ENCODE results near the gene TAF3.

Gene TAF3

DNA sequence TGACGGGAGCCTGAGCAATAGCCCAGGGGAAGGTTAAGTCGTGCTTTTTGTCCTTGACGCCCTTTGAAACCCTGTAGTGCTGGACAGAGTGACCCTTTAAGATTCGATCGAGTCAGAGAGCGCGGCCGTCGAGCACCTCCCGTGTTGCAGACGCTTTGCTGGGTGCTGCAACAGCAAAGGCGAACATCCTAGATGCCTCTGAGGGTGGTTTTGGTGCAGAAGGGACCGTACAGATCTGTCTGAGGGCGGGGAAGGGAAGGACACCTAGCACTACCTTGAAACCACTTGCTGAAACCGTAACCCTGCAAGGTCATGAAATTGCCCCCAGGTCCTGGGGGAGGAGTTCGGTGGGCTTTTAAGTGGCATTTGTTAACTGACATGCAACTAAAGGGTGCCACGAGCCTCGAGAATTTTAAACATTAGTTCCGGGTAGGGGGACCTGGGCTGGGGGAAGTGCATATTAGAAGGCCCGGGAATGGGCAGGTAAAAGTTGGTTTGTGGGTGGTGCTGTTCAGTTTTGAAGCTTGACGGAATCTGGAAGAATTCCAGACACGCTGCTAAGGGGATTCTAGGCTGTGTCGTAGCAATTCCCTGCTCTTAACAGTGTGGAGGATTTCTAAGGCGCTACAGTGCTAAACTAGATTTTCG lies 29.5 kb upstream of the TAF3 start:
- no CpG with 5 or more reads among the region's 25 CpGs for WGBS (ENCODE audit: extremely low coverage, insufficient coverage, insufficient read length)
- no peaks in the 10 kb centered on the region for H3K27me3 ChIP-seq (ENCODE audit: insufficient read depth, low read length)
- H3K4ac ChIP-seq (ENCODE audit: low read depth, low read length), result peak overlapping the region; percentile 98
- H3K79me1 ChIP-seq (ENCODE audit: low read length), result peaks cover 12% of the 10 kb centered on the region
- H3K79me2 ChIP-seq (ENCODE audit: control insufficient read depth, insufficient read depth, low read length, poor library complexity), result peaks cover 19% of the 10 kb centered on the region
- peak overlapping the region; percentile 30 for H2AFZ ChIP-seq (ENCODE audit: insufficient read depth, low read length, poor library complexity)
- peak overlapping the region; percentile 98 for H3K18ac ChIP-seq (ENCODE audit: low read length)
- peak overlapping the region; percentile 85 for H3K4me2 ChIP-seq (ENCODE audit: low read length)
- peak overlapping the region; percentile 78 for H2AK5ac ChIP-seq (ENCODE audit: low read length)
- peak overlapping the region; percentile 25 for H2BK120ac ChIP-seq (ENCODE audit: insufficient read depth, low read length, poor library complexity)
- peaks cover 0 to 5% of the 10 kb centered on the region in 2 experiments for H3K4me1 ChIP-seq (ENCODE audit: control insufficient read depth in 1 of 2, insufficient read depth in 2 of 2, low read length in 2 of 2)
- H2BK5ac ChIP-seq (ENCODE audit: low read depth, low read length, poor library complexity), result peak overlapping the region; percentile 89
- H4K91ac ChIP-seq (ENCODE audit: low read depth, low read length), result peak overlapping the region; percentile 94
- peak overlapping the region; percentile 94 for H3K4me3 ChIP-seq (ENCODE audit: low read depth, low read length)
- H3K23ac ChIP-seq (ENCODE audit: low read length), result no peak overlapping the region
- peaks cover 0 to 6% of the 10 kb centered on the region in 2 experiments for H3K36me3 ChIP-seq (ENCODE audit: control insufficient read depth in 1 of 2, insufficient read depth in 2 of 2, low read length in 2 of 2)
- no peak overlapping the region for H2BK12ac ChIP-seq (ENCODE audit: low read length)
- H3K9me3 ChIP-seq (ENCODE audit: insufficient read depth, low read depth, low read length), result no peaks in the 10 kb centered on the region
- peak overlapping the region; percentile 97 for H3K14ac ChIP-seq (ENCODE audit: low read length)
- peak in 1 of 2 donors; percentile 45 for DNase-seq
- H4K12ac ChIP-seq (ENCODE audit: low read depth, low read length), result peak overlapping the region; percentile 95
- H3K9ac ChIP-seq (ENCODE audit: low read length), result peak overlapping the region; percentile 77
- H3K27ac ChIP-seq (ENCODE audit: low read depth, low read length), result peak overlapping the region; percentile 48
- H4K8ac ChIP-seq (ENCODE audit: low read depth, low read length), result peak overlapping the region; percentile 99

- H4K12ac ChIP-seq (ENCODE audit: low read depth, low read length), result no peak overlapping the region
These were observed 28.9 kb upstream of the TAF3 start for GRCh38 chr10:7789390-7789789.

DNA sequence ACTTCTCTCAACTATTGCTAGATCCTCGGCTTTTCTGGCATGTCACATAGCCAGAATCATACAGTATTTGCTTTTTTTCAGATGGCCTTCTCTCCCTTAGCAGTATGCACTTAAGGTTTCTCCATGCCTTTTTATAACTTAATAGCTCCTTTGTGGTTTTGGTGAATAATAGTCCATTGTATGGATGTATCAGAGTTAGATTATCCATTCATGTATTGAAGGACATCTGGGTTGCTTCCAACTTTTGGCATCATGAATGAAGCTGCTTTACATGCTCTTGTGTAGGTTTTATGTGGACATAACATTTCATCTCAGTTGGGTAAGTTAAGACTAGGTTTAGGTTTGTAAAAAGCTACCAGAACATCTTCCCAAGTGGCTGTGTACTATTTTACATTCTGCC lies 25.8 kb upstream of the TAF3 start:
- Histone ChIP-seq H2BK120ac (ENCODE audit: insufficient read depth, low read length, poor library complexity) (no peak overlapping the region), H3K4me1 (ENCODE audit: control insufficient read depth in 1 of 2, insufficient read depth in 2 of 2, low read length in 2 of 2) (peaks cover 0 to 3% of the 10 kb centered on the region in 2 experiments), H2BK5ac (ENCODE audit: low read depth, low read length, poor library complexity) (no peak overlapping the region), H2AFZ (ENCODE audit: insufficient read depth, low read length, poor library complexity) (no peak overlapping the region), H3K79me2 (ENCODE audit: control insufficient read depth, insufficient read depth, low read length, poor library complexity) (peaks cover 15% of the 10 kb centered on the region), H3K27me3 (ENCODE audit: insufficient read depth, low read length) (no peaks in the 10 kb centered on the region), H4K91ac (ENCODE audit: low read depth, low read length) (no peak overlapping the region), H3K4me3 (ENCODE audit: low read depth, low read length) (no peak overlapping the region), H3K9me3 (ENCODE audit: insufficient read depth, low read depth, low read length) (no peaks in the 10 kb centered on the region), H2BK12ac (ENCODE audit: low read length) (no peak overlapping the region), H3K27ac (ENCODE audit: low read depth, low read length) (no peak overlapping the region), H3K4ac (ENCODE audit: low read depth, low read length) (no peak overlapping the region), H4K8ac (ENCODE audit: low read depth, low read length) (no peak overlapping the region), H3K79me1 (ENCODE audit: low read length) (peaks cover 10% of the 10 kb centered on the region), H3K4me2 (ENCODE audit: low read length) (no peak overlapping the region), H3K18ac (ENCODE audit: low read length) (no peak overlapping the region), H3K36me3 (ENCODE audit: control insufficient read depth in 1 of 2, insufficient read depth in 2 of 2, low read length in 2 of 2) (peaks cover 4 to 5% of the 10 kb centered on the region in 2 experiments), H2AK5ac (ENCODE audit: low read length) (no peak overlapping the region), H3K9ac (ENCODE audit: low read length) (no peak overlapping the region), H4K12ac (ENCODE audit: low read depth, low read length) (no peak overlapping the region), H3K23ac (ENCODE audit: low read length) (no peak overlapping the region), H3K14ac (ENCODE audit: low read length) (no peak overlapping the region)
- DNase-seq, result no peak
- WGBS (ENCODE audit: extremely low coverage, insufficient coverage, insufficient read length), result no CpG with 5 or more reads among the region's 1 CpG

More at GRCh38 chr10:7789390-7789789, 28.9 kb upstream of the TAF3 start:
- no peak overlapping the region for H2AK5ac ChIP-seq (ENCODE audit: low read length)
- H3K79me1 ChIP-seq (ENCODE audit: low read length), result peaks cover 12% of the 10 kb centered on the region
- H4K8ac ChIP-seq (ENCODE audit: low read depth, low read length), result no peak overlapping the region
- H3K4ac ChIP-seq (ENCODE audit: low read depth, low read length), result peak overlapping the region; percentile 77
- DNase-seq, result no peak
- no peak overlapping the region for H4K91ac ChIP-seq (ENCODE audit: low read depth, low read length)
- no peaks in the 10 kb centered on the region for H3K27me3 ChIP-seq (ENCODE audit: insufficient read depth, low read length)
- peaks cover 0 to 6% of the 10 kb centered on the region in 2 experiments for H3K36me3 ChIP-seq (ENCODE audit: control insufficient read depth in 1 of 2, insufficient read depth in 2 of 2, low read length in 2 of 2)
- H3K14ac ChIP-seq (ENCODE audit: low read length), result no peak overlapping the region
- H3K9me3 ChIP-seq (ENCODE audit: insufficient read depth, low read depth, low read length), result no peaks in the 10 kb centered on the region
- no peak overlapping the region for H3K4me3 ChIP-seq (ENCODE audit: low read depth, low read length)
- H3K18ac ChIP-seq (ENCODE audit: low read length), result no peak overlapping the region
- WGBS (ENCODE audit: extremely low coverage, insufficient coverage, insufficient read length), result no CpG with 5 or more reads among the region's 3 CpGs
- no peak overlapping the region for H2AFZ ChIP-seq (ENCODE audit: insufficient read depth, low read length, poor library complexity)
- no peak overlapping the region for H2BK12ac ChIP-seq (ENCODE audit: low read length)
- peaks cover 19% of the 10 kb centered on the region for H3K79me2 ChIP-seq (ENCODE audit: control insufficient read depth, insufficient read depth, low read length, poor library complexity)
- H3K4me2 ChIP-seq (ENCODE audit: low read length), result peak overlapping the region; percentile 40
- no peak overlapping the region for H3K9ac ChIP-seq (ENCODE audit: low read length)
- peaks cover 0 to 5% of the 10 kb centered on the region in 2 experiments for H3K4me1 ChIP-seq (ENCODE audit: control insufficient read depth in 1 of 2, insufficient read depth in 2 of 2, low read length in 2 of 2)
- H2BK5ac ChIP-seq (ENCODE audit: low read depth, low read length, poor library complexity), result no peak overlapping the region
- no peak overlapping the region for H2BK120ac ChIP-seq (ENCODE audit: insufficient read depth, low read length, poor library complexity)
- no peak overlapping the region for H3K23ac ChIP-seq (ENCODE audit: low read length)
- no peak overlapping the region for H3K27ac ChIP-seq (ENCODE audit: low read depth, low read length)

DNA sequence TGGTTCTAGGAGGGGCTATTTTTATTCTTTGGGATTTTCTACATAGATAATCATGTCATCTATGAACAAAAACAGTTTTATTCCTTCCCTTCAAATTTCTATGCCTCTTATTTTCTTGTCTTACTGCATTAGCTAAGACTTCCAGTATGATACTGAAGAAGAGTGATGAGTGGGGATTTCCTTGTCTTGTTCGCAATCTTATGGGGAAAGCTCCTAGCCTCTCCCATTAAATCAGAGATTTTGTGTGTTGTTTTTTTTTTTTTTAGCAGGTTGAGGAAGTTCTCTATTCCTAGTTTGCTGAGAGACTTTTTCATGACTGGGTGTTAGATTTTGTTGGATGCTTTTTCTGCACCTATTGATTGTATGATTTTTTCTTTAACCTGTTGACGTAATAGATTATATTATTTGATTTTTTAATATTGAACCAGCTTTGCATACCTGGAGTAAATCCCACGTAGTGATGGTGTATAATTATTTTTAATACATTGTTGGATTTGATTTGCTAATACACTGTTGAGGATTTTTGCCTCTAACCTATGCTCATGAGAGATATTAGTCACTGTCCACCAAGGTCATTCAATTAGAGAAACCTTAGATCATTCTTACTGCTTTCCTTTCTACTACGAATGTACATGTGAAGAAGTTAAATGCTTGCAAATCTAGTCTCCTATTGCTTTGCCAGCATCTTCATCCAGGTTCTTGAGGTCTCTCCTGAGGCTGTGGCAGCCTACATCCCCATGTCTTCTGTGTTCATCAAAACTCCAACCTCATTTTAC lies 23.9 kb upstream of the TAF3 start:
- no CpG with 5 or more reads among the region's 4 CpGs for WGBS (ENCODE audit: extremely low coverage, insufficient coverage, insufficient read length)

More for the DNA sequence above, 23.9 kb upstream of the TAF3 start:
- H3K23ac ChIP-seq (ENCODE audit: low read length), result no peak overlapping the region
- no peak overlapping the region for H3K4me3 ChIP-seq (ENCODE audit: low read depth, low read length)
- H3K14ac ChIP-seq (ENCODE audit: low read length), result no peak overlapping the region
- H2BK5ac ChIP-seq (ENCODE audit: low read depth, low read length, poor library complexity), result no peak overlapping the region
- H3K4me2 ChIP-seq (ENCODE audit: low read length), result no peak overlapping the region
- no peak overlapping the region for H2BK12ac ChIP-seq (ENCODE audit: low read length)
- no peaks in the 10 kb centered on the region for H3K9me3 ChIP-seq (ENCODE audit: insufficient read depth, low read depth, low read length)
- H4K12ac ChIP-seq (ENCODE audit: low read depth, low read length), result no peak overlapping the region
- DNase-seq, result no peak
- no peak overlapping the region for H3K18ac ChIP-seq (ENCODE audit: low read length)
- peaks cover 0 to 1% of the 10 kb centered on the region in 2 experiments for H3K4me1 ChIP-seq (ENCODE audit: control insufficient read depth in 1 of 2, insufficient read depth in 2 of 2, low read length in 2 of 2)
- peaks cover 11 to 15% of the 10 kb centered on the region in 2 experiments for H3K36me3 ChIP-seq (ENCODE audit: control insufficient read depth in 1 of 2, insufficient read depth in 2 of 2, low read length in 2 of 2)
- H4K91ac ChIP-seq (ENCODE audit: low read depth, low read length), result no peak overlapping the region
- H2AK5ac ChIP-seq (ENCODE audit: low read length), result no peak overlapping the region
- peaks cover 2% of the 10 kb centered on the region for H3K79me2 ChIP-seq (ENCODE audit: control insufficient read depth, insufficient read depth, low read length, poor library complexity)
- no peak overlapping the region for H4K8ac ChIP-seq (ENCODE audit: low read depth, low read length)
- no peak overlapping the region for H2BK120ac ChIP-seq (ENCODE audit: insufficient read depth, low read length, poor library complexity)
- H3K27ac ChIP-seq (ENCODE audit: low read depth, low read length), result no peak overlapping the region
- peak overlapping the region; percentile 72 for H3K4ac ChIP-seq (ENCODE audit: low read depth, low read length)
- no peaks in the 10 kb centered on the region for H3K27me3 ChIP-seq (ENCODE audit: insufficient read depth, low read length)
- no peaks in the 10 kb centered on the region for H3K79me1 ChIP-seq (ENCODE audit: low read length)
- H3K9ac ChIP-seq (ENCODE audit: low read length), result no peak overlapping the region
- H2AFZ ChIP-seq (ENCODE audit: insufficient read depth, low read length, poor library complexity), result no peak overlapping the region
